ENCODE results near the gene MED9.
A peak's percentile ranks its signal among the peaks of the same experiment; 100 is the strongest.

Gene MED9

GRCh38 chr17:17496189-17497064, 19.6 kb downstream of the MED9 start, which contains the start of gene RASD1:
Gene RASD1, minus strand, starts transcription at chr17:17496395. Its CDS starts 214 bp downstream, at chr17:17496181.
- DNase-seq (ENCODE audit: low read depth, low spot score), result peak; percentile 84
- H3K4me3 ChIP-seq (ENCODE audit: low read depth, low read length), result peak within 1 kb of the TSS; percentile 50
- in situ Hi-C loops (cut with HindIII; ENCODE audit: low sequenced_read_pairs), result no loop called here
- peak; percentile 70 for TF ChIP-seq CTCF (IDR thresholded peaks at IDR 0.05; ENCODE audit: low read depth, low read length)

GRCh38 chr17:17497065-17497844, 20.5 kb downstream of the MED9 start:
- no peak for TF ChIP-seq CTCF (IDR thresholded peaks at IDR 0.05; ENCODE audit: low read depth, low read length)
- in situ Hi-C loops (cut with HindIII; ENCODE audit: low sequenced_read_pairs), result no loop called here
- no peak for DNase-seq (ENCODE audit: low read depth, low spot score)
- H3K4me3 ChIP-seq (ENCODE audit: low read depth, low read length), result no peak overlapping the region

DNA sequence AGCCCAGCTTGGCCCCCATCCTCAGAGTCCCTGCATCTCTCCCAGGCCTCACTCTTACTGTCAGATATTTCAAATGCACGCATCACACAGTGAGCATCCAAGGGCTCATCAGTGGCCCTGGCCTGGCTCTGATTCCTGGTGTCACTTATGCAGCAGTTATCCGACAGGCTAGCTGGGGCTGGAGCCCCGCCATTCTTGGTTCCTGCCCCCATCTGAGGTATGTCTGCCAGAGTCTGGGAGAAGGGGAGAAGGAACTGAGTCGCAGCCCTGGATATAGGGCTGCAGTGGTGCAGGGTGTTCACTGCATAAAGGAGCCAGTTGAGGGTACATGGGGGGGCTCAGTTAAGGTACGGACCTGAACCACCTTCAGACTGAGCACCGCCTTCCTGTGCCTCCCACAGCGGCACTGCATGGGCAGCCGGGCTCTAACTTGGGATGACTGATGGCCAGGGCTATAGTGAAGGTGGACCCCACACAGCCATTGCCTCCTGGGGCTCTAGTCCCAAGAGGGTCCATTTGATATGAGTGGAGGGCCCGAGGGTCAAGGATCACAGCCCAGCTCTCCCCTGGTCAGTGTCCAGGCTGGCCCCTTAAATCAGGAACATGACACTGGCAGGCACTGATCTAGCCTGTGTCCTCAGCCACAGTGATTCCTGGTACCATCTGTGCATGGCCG, 21.2 kb downstream of the MED9 start:
- in situ Hi-C loops (cut with HindIII; ENCODE audit: low sequenced_read_pairs), result no loop called here
- no peak overlapping the region for H3K4me3 ChIP-seq (ENCODE audit: low read depth, low read length)
- no peak for DNase-seq (ENCODE audit: low read depth, low spot score)
- no peak for TF ChIP-seq CTCF (IDR thresholded peaks at IDR 0.05; ENCODE audit: low read depth, low read length)

- no peak for DNase-seq (ENCODE audit: low read depth, low spot score)
- TF ChIP-seq CTCF (IDR thresholded peaks at IDR 0.05; ENCODE audit: low read depth, low read length), result no peak
- in situ Hi-C loops (cut with HindIII; ENCODE audit: low sequenced_read_pairs), result no loop called here
- no peak overlapping the region for H3K4me3 ChIP-seq (ENCODE audit: low read depth, low read length)
Observed at GRCh38 chr17:17498606-17499301, 22.0 kb downstream of the MED9 start.

DNA sequence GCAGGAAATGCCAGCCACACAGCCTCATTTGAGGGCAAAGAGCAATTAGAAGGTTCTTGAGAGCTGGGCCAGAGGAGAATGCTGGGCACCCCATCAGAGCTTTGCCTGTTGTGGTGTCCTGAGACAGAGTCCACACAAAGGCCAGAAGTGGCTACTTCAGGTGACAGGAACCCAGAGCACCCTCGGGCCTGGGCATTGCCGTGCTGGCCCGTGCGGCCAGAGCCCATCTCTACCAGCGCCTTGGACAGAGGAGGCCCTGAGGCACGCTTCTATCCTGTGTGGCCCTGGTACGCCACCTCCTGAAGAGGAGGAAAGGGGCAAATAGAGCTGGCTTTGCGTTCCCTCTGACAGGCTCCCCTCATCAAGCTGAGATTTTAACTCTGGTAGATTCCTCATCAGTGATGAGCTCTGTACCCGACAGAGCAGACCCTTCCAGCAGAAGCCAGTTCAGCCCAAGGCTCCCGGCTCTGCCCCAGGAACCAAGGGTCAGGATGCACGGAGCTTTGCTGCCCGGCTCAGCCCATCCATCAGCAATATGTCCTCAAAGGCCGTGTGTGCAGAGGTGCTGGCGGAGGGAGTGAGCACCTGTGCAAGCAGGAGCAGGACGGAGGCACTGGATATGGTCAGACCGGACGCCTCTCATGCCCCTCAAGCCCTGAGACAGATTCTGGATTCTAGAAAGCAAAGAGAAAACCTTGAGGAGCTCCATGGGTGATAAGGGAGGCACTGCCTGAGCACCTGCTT, 22.8 kb downstream of the MED9 start:
- no peak for DNase-seq (ENCODE audit: low read depth, low spot score)
- in situ Hi-C loops (cut with HindIII; ENCODE audit: low sequenced_read_pairs), result no loop called here

More for the DNA sequence above, 22.8 kb downstream of the MED9 start:
- no peak overlapping the region for H3K4me3 ChIP-seq (ENCODE audit: low read depth, low read length)
- TF ChIP-seq CTCF (IDR thresholded peaks at IDR 0.05; ENCODE audit: low read depth, low read length), result no peak

All from astrocyte of the spinal cord (primary cell).